GM18868 (cell line): Measurements from ENCODE around the gene ENOPH1.
"Not testable (repeated sequence)": the region's sequence is repeated elsewhere in the genome, so short reads cannot be mapped to it uniquely, and the experiment has no call there.

Experiments
- ATAC-seq: cut with Tn5 transposase; IDR thresholded peaks from one replicate; pipeline ENCODE4 v1.9.1; 2021; ENCODE audit warnings: mild to moderate bottlenecking, moderate library complexity; ENCODE audit not compliant: unreplicated experiment

Gene ENOPH1

DNA sequence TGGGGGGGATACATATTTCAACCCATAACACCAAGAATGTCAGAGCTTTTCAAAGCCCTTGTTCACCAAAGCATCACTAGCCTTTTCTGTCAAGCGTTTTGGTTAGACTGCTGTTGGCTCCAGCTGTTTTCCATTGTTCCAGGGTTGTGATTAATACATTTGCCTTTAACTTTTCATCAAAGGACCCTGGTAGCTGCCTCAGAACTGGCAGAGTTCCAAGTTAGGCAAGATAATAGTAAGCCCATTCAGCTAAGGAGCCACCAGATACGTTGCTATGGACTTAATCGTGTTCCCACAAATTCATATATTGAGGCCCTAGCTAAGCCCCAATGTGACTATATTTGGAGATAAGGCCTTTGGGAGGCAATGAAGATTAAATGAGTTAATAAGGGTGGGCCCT, 37.1 kb downstream of the ENOPH1 start:
- ATAC-seq, result no peak

DNA sequence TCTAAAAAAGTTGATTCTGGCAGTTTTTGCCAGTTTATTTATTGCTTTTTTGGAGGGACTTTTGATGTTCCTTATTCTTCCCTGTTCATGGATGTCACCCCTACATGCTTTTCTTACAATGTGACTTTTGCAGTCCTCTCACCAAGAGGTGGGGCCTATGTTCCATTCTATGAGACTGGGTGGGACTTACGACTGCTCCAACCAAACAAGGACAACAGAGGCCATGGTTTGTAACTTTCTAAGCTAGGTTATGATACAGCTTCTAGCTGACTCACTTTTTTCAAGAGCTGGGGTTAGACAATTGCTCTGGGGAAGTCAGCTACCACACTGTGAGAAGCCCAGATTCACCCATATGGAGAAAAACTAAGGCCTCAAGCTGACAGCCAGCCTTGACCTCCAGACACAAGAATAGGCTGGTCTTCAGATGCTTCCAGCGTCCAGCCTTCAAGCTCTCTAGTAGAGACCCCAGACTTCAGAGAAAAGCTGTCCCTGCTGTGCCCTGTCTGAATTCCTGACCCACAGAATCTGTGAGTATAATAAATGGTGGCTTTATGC, 39.5 kb downstream of the ENOPH1 start:
- no peak for ATAC-seq

GRCh38 chr4:82473080-82473479, 42.7 kb downstream of the ENOPH1 start:
- not testable (repeated sequence) for ATAC-seq

DNA sequence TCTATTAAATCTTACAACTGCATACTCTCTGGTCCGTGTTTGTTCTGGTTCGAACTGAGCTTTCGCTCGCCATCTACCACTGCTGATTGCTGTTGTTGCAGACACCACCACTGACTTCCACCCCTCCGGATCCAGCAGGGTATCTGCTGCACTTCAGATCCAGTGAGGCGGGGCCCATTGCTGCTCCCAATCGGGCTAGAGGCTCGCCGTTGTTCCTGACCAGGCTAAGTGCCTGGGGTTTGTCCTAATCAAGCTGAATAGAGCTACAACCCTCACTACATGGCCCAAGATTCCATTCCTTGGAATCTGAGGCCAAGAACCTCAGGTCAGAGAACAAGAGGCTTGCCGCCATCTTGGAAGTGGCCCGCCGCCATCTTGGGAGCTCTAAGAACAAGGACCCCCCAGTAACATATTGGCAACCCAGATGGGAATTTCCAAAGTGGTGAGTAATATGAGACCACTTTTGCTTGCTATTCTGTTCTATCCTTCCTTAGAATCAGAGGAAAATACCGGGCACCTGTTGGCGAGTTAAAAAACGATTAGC, 43.3 kb downstream of the ENOPH1 start:
- ATAC-seq, result no peak

GRCh38 chr4:82475931-82476330, 45.5 kb downstream of the ENOPH1 start:
- ATAC-seq, result not testable (repeated sequence)

DNA sequence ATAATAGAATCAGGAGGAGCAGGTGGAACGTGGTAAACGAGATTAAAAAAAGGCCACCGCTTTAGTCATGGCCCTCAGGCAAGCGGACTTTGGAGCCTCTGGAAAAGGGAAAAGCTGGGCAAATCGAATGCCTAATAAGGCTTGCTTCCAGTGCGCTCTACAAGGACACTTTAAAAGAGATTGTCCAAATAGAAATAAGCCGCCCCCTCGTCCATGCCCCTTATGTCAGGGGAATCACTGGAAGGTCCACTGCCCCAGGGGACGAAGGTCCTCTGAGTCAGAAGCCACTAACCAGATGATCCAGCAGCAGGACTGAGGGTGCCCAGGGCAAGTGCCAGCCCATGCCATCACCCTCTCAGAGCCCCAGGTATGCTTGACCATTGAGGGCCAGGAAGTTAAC, 47.1 kb downstream of the ENOPH1 start:
- ATAC-seq, result not testable (repeated sequence)

- no peak for ATAC-seq
Observed at GRCh38 chr4:82479562-82479961, 49.2 kb downstream of the ENOPH1 start.

- ATAC-seq, result no peak
Observed at GRCh38 chr4:82480771-82481505, 50.5 kb downstream of the ENOPH1 start.

GRCh38 chr4:82481506-82481840, 51.1 kb downstream of the ENOPH1 start:
- ATAC-seq, result no peak

DNA sequence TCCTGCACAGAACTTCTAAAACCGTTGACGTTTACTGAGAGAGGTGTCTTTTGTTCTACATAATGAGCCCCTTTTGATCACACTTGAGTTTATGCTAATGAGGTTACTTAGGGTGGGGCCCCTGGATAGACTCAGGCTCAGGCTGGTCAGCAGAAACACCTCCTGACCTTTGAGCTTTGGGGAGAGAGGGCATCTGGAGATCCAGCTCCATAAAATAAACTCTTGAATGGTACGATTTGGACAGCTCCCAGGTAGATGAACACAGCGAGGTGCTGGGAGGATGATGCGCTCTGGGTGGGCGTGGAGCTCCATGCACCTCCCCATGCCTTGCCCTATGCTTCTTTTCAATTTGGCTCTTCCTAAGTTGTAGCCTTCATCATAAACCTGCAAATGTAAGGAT, 52.0 kb downstream of the ENOPH1 start:
- no peak for ATAC-seq

- no peak for ATAC-seq
Observed at GRCh38 chr4:82484996-82485783, 54.8 kb downstream of the ENOPH1 start.

- no peak for ATAC-seq
Observed at GRCh38 chr4:82489076-82489475, 58.7 kb downstream of the ENOPH1 start.

GRCh38 chr4:82489987-82490386, 59.6 kb downstream of the ENOPH1 start:
- no peak for ATAC-seq

DNA sequence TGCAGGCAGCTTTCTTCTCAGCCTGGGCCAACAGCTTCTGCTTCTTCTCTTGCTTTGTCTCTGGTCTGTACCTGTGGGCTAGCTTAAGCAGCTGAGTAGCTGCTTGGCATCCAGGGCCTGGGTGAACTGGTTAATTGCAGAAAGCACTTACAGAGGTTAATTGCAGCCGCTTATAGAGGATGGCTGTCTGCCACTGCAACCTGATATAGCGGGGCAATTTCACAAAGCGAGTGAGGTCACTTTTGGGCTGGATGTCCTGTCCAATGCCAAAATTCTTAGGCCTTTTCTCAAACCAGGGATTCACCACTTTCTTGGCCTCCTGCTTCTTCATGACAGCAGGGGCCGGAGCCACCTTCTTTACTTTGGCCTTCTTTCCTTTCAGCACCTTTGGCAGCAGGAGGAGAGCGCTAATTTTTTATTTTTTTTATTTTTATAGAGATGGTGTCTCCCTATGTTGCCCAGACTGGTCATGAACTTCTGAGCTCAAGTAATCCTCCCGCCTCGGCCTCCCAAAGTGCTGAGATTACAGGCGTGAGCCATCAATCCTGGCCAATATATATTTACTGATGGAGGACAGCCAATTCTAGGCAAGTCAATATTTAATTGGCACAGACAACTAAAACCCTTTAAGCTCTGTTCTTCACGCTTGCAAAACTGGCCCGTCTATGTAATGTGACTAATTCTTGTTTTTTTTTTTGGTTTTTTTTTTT, 61.0 kb downstream of the ENOPH1 start:
- ATAC-seq, result no peak

DNA sequence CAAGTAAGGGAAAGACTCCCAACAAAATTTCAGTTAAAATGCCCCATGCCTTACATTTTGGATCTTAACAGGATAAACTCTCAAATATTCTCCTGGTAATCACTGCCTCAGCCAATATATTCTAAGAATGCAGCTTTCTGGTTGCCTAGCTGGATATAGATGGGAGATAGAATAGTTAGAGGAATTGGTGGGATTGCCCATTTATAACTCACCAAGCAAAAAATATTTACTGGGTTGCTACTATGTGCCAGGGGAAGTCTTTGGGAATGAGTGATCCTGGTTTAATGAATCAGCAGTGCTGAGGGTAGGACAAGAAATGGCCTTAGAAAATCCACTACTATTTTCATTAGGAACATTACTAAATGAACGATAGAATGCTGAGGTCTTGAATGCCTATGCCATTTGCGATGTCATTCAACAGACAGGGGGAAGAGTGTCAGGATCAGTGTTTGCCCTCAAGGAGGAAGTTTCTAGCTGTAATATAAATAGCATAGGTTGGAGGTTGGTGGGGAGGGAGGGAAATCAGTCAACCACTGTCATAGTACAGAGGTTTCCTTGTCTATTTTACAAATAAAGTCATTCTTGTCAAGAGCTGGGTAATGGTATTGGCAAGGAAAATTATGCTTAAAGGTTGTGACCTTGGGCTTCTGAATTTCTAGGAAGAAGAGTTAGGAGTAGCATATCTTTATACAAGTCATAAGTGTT, 63.5 kb downstream of the ENOPH1 start:
- no peak for ATAC-seq

DNA sequence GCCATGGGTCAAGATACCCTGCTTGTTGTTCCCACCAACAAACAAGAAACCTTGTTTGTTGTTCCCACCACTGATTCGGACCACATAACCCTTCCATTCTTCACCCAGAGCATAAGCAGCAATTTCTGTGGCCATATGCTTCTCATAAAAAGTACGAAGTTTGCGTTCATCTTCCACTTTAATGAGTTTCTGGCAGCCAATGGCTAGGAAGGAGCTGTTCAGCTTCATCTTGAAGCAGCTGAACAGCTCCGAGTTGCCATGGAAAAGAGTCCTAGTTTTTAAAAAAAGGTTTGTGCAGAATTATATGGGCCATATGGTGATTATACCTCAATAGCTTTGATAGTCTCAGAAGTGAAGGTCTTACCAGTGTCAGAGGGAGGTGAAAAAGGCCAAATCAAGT, 65.3 kb downstream of the ENOPH1 start:
- ATAC-seq, result no peak

GRCh38 chr4:82496349-82496748, 66.0 kb downstream of the ENOPH1 start:
- no peak for ATAC-seq

GRCh38 chr4:82499738-82500434, 69.5 kb downstream of the ENOPH1 start:
- ATAC-seq, result no peak

- no peak for ATAC-seq
Observed at GRCh38 chr4:82500435-82501153, 70.2 kb downstream of the ENOPH1 start.

GRCh38 chr4:82501154-82501442, 70.7 kb downstream of the ENOPH1 start:
- no peak for ATAC-seq
